GM21526 (cell line): ENCODE data around the gene XRCC1.

Experiments
- ATAC-seq: cut with Tn5 transposase; IDR thresholded peaks from one replicate; pipeline ENCODE4 v1.9.1; 2021; ENCODE audit warnings: moderate library complexity; ENCODE audit not compliant: unreplicated experiment, low FRiP score

XRCC1 gene

GRCh38 chr19:43575156-43575950, at the start of gene XRCC1, which contains the start of gene PINLYP:
XRCC1 (minus strand) TSS chr19:43575527; CDS start chr19:43575458, 69 bp downstream.
PINLYP (plus strand) TSS chr19:43575801; CDS start chr19:43577192, 1,391 bp downstream.
- peak; percentile 91 for ATAC-seq

GRCh38 chr19:43624933-43625332, 49.6 kb upstream of the XRCC1 start:
- peak; percentile 57 for ATAC-seq

- no peak for ATAC-seq
Measured at GRCh38 chr19:43623889-43624670, 48.8 kb upstream of the XRCC1 start.

- ATAC-seq, result no peak
Measured at GRCh38 chr19:43622956-43623355, 47.6 kb upstream of the XRCC1 start.

- no peak for ATAC-seq
Measured at GRCh38 chr19:43622070-43622469, 46.7 kb upstream of the XRCC1 start.

GRCh38 chr19:43620061-43621001, 45.0 kb upstream of the XRCC1 start:
- ATAC-seq, result no peak

- peak; percentile 59 for ATAC-seq
Measured at GRCh38 chr19:43619262-43620060, 44.1 kb upstream of the XRCC1 start, which contains the start of gene ZNF428. ZNF428 (minus strand) TSS chr19:43619629; CDS start chr19:43614304, 5,325 bp downstream.

GRCh38 chr19:43618921-43619261, 43.6 kb upstream of the XRCC1 start:
- peak; percentile 21 for ATAC-seq

DNA sequence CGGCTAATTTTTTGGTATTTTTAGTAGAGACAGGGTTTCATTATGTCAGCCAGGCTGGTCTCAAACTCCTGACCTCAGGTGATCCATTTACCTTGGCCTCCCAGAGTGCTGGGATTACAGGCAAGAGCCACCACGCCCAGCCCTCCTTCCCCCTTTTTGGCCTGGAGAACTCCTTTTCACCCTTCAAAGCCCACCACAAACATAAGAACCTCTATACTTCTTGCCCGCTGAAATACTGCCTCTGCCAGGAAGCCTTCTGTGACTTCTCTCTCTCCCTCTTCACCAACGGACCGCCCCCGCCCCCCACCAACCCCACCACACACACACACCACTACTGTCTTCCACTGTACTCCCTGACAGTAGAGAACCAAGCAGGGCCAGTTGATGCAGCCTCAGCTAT, 41.6 kb upstream of the XRCC1 start:
- ATAC-seq, result no peak

DNA sequence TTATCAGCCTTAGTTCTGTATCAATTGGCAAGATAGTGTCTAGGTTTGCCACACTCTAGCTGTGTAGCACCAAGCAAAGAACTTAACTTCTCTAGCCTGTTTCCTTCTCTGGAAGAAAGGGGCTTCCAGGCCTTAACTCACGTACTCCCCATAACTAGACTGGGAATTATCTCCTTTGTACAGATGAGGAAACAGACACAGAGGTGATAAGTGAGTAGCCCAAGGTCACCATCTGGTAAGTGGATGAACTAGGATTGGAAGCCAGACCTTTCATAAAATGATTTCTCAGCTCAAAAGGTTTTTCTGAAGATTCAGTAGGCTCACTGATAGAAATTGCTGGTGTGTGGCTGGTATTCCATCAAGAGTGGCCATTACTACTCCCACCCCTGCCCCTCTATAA, 41.0 kb upstream of the XRCC1 start:
- no peak for ATAC-seq

- ATAC-seq, result no peak
Measured at GRCh38 chr19:43612374-43612773, 37.0 kb upstream of the XRCC1 start.

- no peak for ATAC-seq
Measured at GRCh38 chr19:43611788-43612187, 36.5 kb upstream of the XRCC1 start, which contains the start of gene SRRM5. SRRM5 (plus strand) TSS chr19:43612088; CDS start chr19:43612122, 34 bp downstream.

- ATAC-seq, result no peak
Measured at GRCh38 chr19:43610493-43610892, 35.2 kb upstream of the XRCC1 start.

GRCh38 chr19:43609872-43610271, 34.5 kb upstream of the XRCC1 start:
- no peak for ATAC-seq

DNA sequence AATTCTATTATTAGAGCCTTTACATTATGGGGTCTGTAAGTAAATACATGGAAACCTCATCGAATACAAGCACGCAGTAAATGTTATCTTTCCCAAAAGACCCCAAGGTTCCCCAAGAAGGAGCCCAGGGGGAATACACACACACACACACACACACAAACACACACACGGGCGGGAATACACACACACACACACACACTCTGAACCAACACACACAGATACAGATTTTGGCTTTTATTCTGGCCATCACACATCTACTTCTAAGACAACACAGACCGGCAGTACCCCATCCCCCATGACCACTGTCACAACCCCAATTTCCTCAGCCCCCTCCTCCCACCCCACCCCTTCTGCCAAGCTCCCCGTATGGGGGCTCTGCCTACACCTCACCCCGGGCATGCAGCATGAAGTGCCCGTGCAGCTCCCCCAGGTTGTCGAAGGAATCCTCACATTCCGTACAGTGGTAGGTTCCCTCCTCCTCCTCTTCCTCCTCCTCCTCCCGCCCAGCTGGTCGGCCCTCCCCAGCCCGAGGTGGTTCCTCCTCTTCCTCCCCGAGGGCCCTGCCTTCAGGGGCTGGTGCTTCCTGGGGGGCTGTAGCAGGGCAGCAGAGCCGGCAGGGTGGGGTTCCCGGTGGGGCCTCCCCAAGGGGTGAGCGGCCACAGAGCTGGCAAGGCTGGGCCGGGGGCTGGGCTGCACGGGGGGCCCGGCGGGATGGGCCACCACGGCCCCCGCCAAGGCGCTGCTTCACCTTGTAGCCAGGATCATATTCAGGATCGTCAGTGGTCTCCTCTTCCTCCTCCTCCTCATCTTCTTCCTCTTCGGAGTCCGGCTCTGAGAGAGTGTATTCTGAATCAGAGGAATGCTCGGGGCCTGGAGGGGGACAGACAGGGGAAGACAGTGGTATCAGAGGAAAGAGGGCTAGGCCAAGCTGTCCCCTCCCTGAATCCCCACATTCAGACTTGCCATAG, 32.2 kb upstream of the XRCC1 start:
- no peak for ATAC-seq

GRCh38 chr19:43606569-43607229, 31.4 kb upstream of the XRCC1 start:
- no peak for ATAC-seq

DNA sequence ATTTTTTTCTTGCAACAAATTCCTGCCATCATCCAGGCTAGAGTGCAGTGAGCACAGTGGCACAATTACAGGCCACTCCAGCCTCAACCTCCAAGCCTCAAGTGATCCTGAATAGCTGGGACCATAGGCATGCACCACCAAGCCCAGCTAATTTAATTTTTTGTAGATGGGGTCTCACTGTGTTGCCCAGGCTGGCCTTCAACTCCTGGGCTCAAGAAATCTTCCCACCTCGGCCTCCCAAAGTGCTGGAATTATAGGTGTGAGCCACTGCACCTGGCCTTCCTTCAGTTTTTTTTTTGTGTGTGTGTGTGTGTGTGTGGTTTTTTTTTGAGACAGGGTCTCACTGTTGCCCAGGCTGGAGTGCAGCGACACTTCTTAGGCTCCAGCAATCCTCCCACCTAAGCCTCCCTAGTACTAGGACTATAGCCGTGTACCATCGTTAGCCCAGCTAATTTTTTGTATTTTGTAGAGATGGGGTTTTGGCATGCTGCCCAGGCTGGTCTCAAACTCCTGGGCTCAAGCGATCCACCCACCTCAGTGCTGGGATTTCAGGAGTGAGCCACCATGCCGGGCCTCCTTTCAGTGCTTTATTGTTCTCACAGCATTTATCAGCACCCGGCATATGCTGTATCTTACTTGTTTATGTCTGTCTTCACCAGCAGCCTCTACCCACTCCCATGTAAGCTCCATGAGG, 30.7 kb upstream of the XRCC1 start:
- no peak for ATAC-seq
